Erythroblast (primary cell): ENCODE measurements around the gene RERE.

Experiments used
- GATA1 ChIP-seq: IDR thresholded peaks from 2 replicates; pipeline ENCODE4 v1.6.1; 2011; ENCODE audit warnings: low read depth, mild to moderate bottlenecking, control low read depth, low read length, moderate library complexity
- POLR2A ChIP-seq: IDR thresholded peaks from 2 replicates; pipeline ENCODE4 v1.6.1; 2011; ENCODE audit warnings: mild to moderate bottlenecking, low read length

DNA sequence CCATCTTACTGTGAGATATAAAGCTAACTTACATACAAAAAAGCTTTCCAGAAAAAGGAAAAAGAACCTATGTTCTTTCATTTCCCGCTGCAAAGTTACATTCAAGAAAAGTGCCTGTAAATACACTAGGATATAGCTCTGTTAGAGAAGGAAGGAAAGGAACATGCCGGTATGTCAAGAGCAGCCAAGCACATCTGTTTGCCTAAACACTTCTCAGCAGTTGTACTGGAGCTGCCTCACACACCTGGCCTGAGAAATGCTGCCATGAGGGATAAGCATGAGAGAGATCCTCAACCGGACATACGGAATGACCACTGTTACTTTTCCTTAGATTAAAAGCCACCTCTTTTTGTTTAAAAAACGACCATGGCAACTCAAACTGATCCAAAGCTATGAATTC, 189.7 kb downstream of the RERE start:
- TF ChIP-seq POLR2A (no peak), GATA1 (no peak)
